Loucy (cell line): ENCODE results near the gene GC.

ENCODE experiments used
- H2AFZ ChIP-seq: fragments of 200-600 bp; sonication (generic); 2 replicates; pipeline ENCODE4 v1.6.0; 2016; ENCODE audit warnings: antibody characterized with exemption, mild to moderate bottlenecking, low read length, moderate library complexity
- H3F3A ChIP-seq: fragments of 200-600 bp; 2 replicates; pipeline ENCODE4 v1.6.0; 2016; ENCODE audit warnings: antibody characterized with exemption, low read depth, mild to moderate bottlenecking
- H3K27me3 ChIP-seq: fragments of 200-600 bp; sonication (generic); 2 replicates; pipeline ENCODE4 v1.6.1; 2014; ENCODE audit warnings: low read length, mild to moderate bottlenecking; ENCODE audit not compliant: insufficient read depth, poor library complexity, severe bottlenecking
- H3K36me3 ChIP-seq: fragments of 200-600 bp; sonication (generic); 2 replicates; pipeline ENCODE4 v1.6.1; 2016; ENCODE audit warnings: low read length; ENCODE audit not compliant: insufficient read depth
- H3K4me1 ChIP-seq: fragments of 200-600 bp; sonication (generic); 2 replicates; pipeline ENCODE4 v1.5.1; 2014; ENCODE audit warnings: low read length, mild to moderate bottlenecking; ENCODE audit not compliant: insufficient read depth, poor library complexity, severe bottlenecking
- H3K4me2 ChIP-seq: fragments of 200-600 bp; sonication (generic); 2 replicates; pipeline ENCODE4 v1.6.0; 2014; ENCODE audit warnings: antibody characterized with exemption, low read length, low read depth, mild to moderate bottlenecking; ENCODE audit not compliant: poor library complexity, severe bottlenecking
- H3K4me3 ChIP-seq: fragments of 200-600 bp; sonication (generic); 2 replicates; pipeline ENCODE4 v1.5.1; 2014; ENCODE audit warnings: low read length, mild to moderate bottlenecking, mixed read lengths; ENCODE audit not compliant: poor library complexity, severe bottlenecking
- H3K79me2 ChIP-seq: fragments of 200-600 bp; sonication (generic); 2 replicates; pipeline ENCODE4 v1.6.1; 2014; ENCODE audit warnings: low read length; ENCODE audit not compliant: insufficient read depth
- H3K9ac ChIP-seq: fragments of 200-600 bp; sonication (generic); 2 replicates; pipeline ENCODE4 v1.6.0; 2014; ENCODE audit warnings: mild to moderate bottlenecking, low read depth, low read length, moderate library complexity; ENCODE audit not compliant: poor library complexity, severe bottlenecking
- H3K9me2 ChIP-seq: fragments of 200-600 bp; sonication (generic); replicated peaks from 2 replicates; pipeline ENCODE4 v1.6.1; 2016; ENCODE audit warnings: low read depth, low read length, mixed read lengths
- H3K9me3 ChIP-seq: fragments of 200-600 bp; sonication (generic); 2 replicates; pipeline ENCODE4 v1.6.1; 2014; ENCODE audit warnings: mild to moderate bottlenecking, antibody characterized with exemption, low read length, low read depth; ENCODE audit not compliant: insufficient read depth
- H4K20me1 ChIP-seq: fragments of 200-600 bp; sonication (generic); 2 replicates; pipeline ENCODE4 v1.6.0; 2014; ENCODE audit warnings: antibody characterized with exemption, low read length, mild to moderate bottlenecking; ENCODE audit not compliant: insufficient read depth, poor library complexity, severe bottlenecking
- CTCF ChIP-seq: fragments of 200-600 bp; sonication (generic); conservative IDR thresholded peaks from 2 replicates; pipeline ENCODE4 v1.5.1; 2014; ENCODE audit warnings: mild to moderate bottlenecking, antibody characterized with exemption, low read length
- EZH2phosphoT487 ChIP-seq: fragments of 200-600 bp; IDR thresholded peaks from 2 replicates; pipeline ENCODE4 v1.6.1; 2018; ENCODE audit warnings: antibody characterized with exemption, mild to moderate bottlenecking, moderate library complexity, borderline replicate concordance

Gene GC

GRCh38 chr4:71713611-71714203 is 70.2 kb downstream of the GC start:
- no peaks in the 10 kb centered on the region for H3K9me3 ChIP-seq
- H2AFZ ChIP-seq, result peak overlapping the region; percentile 64; the same call in 1 of the 2 replicates
- TF ChIP-seq EZH2phosphoT487, result no peak
- peak; percentile 84 for TF ChIP-seq CTCF
- no peaks in the 10 kb centered on the region for H3K36me3 ChIP-seq
- H3K9me2 ChIP-seq, result no peaks in the 10 kb centered on the region
- no peak overlapping the region for H3K4me2 ChIP-seq
- H3K9ac ChIP-seq, result no peak overlapping the region
- no peaks in the 10 kb centered on the region for H4K20me1 ChIP-seq
- H3F3A ChIP-seq, result no peaks in the 10 kb centered on the region
- no peak overlapping the region for H3K4me3 ChIP-seq
- H3K4me1 ChIP-seq, result no peaks in the 10 kb centered on the region
- H3K27me3 ChIP-seq, result no peaks in the 10 kb centered on the region
- H3K79me2 ChIP-seq, result no peaks in the 10 kb centered on the region

GRCh38 chr4:71711985-71712348 is 71.9 kb downstream of the GC start:
- no peaks in the 10 kb centered on the region for H3F3A ChIP-seq
- no peak overlapping the region for H2AFZ ChIP-seq
- no peaks in the 10 kb centered on the region for H3K79me2 ChIP-seq
- H4K20me1 ChIP-seq, result no peaks in the 10 kb centered on the region
- H3K27me3 ChIP-seq, result no peaks in the 10 kb centered on the region
- H3K9me3 ChIP-seq, result no peaks in the 10 kb centered on the region
- no peaks in the 10 kb centered on the region for H3K36me3 ChIP-seq
- TF ChIP-seq CTCF, result no peak
- no peak for TF ChIP-seq EZH2phosphoT487
- H3K9ac ChIP-seq, result no peak overlapping the region
- no peak overlapping the region for H3K4me2 ChIP-seq
- H3K9me2 ChIP-seq, result no peaks in the 10 kb centered on the region
- H3K4me1 ChIP-seq, result no peaks in the 10 kb centered on the region
- H3K4me3 ChIP-seq, result no peak overlapping the region

- no peaks in the 10 kb centered on the region for H3F3A ChIP-seq
- no peak overlapping the region for H3K9ac ChIP-seq
- H3K36me3 ChIP-seq, result no peaks in the 10 kb centered on the region
- H3K4me2 ChIP-seq, result no peak overlapping the region
- H3K27me3 ChIP-seq, result no peaks in the 10 kb centered on the region
- no peak for TF ChIP-seq CTCF
- no peak for TF ChIP-seq EZH2phosphoT487
- no peaks in the 10 kb centered on the region for H3K9me3 ChIP-seq
- no peak overlapping the region for H3K4me3 ChIP-seq
- peak overlapping the region; percentile 32; the same call in 1 of the 2 replicates for H2AFZ ChIP-seq
- no peaks in the 10 kb centered on the region for H4K20me1 ChIP-seq
- no peaks in the 10 kb centered on the region for H3K4me1 ChIP-seq
- H3K9me2 ChIP-seq, result no peaks in the 10 kb centered on the region
- no peaks in the 10 kb centered on the region for H3K79me2 ChIP-seq
These were observed 72.6 kb downstream of the GC start for GRCh38 chr4:71711044-71711984.
